GM11168 (cell line): Measurements from ENCODE around the gene EED.

Experiments used
- in situ Hi-C: fragments of 300-500 bp; cut with MboI; formaldehyde crosslinking; loops from one replicate; pipeline ENCODE4 v1.12.0; 2022; ENCODE audit warnings: low sequenced_read_pairs; ENCODE audit not compliant: unreplicated experiment

The EED gene, protein sequence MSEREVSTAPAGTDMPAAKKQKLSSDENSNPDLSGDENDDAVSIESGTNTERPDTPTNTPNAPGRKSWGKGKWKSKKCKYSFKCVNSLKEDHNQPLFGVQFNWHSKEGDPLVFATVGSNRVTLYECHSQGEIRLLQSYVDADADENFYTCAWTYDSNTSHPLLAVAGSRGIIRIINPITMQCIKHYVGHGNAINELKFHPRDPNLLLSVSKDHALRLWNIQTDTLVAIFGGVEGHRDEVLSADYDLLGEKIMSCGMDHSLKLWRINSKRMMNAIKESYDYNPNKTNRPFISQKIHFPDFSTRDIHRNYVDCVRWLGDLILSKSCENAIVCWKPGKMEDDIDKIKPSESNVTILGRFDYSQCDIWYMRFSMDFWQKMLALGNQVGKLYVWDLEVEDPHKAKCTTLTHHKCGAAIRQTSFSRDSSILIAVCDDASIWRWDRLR

DNA sequence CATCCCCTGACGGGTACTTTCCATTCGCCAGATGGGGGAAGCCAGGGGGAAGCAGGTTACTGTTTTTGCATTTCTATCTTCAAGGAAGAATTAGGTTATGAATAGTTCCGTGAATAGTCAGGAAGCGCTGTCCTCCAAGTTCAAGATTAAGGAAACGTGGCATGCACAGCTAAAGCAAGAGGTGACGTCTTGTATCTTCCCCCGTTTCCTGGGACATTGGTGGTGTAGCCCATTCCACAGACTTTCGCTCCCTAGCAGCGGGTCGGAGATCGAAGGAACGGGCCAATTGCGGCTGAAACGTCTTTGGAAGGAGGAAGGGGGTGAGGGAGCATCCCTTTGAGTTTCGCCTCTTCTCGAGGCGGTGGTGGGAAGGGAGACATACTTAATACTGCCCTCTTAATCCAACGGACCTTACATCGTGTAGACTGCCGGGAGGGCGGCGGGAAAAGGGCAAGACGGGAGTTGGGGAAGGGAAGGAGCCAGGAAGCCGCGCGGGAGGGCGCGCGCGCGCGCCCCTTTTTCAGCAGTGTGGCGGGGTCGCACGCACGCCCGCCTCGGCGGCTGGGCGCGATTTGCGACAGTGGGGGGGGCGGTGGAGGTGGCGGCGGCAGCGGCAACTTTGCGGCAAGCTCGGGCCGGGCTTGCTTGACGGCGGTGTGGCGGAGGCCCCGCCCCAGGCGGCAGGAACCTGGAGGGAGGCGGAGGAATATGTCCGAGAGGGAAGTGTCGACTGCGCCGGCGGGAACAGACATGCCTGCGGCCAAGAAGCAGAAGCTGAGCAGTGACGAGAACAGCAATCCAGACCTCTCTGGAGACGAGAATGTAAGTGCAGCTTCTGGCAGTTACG is at the start of gene EED:
Gene EED (plus strand): TSS at position 232 of the 847 bp plus-strand sequence. CDS start 477 bp downstream, at position 709.
- in situ Hi-C loops, result no loop called here

DNA sequence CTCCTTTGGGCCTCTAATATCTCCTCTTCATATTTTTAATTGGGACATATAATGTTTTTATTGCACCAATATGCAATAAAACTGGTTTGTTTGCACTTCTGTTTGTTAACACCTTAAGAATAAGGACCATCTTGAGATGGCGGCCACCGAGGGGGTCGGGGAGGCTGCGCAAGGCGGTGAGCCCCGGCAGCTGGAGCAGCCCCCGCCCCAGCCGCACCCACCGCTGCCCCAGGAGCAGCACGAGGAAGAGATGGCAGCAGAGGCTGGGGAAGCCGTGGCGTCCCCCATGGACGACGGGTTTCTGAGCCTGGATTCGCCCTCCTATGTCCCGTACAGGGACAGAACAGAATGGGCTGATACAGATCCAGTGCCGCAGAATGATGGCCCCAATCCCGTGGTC is 49.6 kb upstream of the EED start:
- in situ Hi-C loops, result loop anchor here (5.0 kb wide), 1 partner anchor 148 kb away; no protein-coding TSS in a partner anchor

DNA sequence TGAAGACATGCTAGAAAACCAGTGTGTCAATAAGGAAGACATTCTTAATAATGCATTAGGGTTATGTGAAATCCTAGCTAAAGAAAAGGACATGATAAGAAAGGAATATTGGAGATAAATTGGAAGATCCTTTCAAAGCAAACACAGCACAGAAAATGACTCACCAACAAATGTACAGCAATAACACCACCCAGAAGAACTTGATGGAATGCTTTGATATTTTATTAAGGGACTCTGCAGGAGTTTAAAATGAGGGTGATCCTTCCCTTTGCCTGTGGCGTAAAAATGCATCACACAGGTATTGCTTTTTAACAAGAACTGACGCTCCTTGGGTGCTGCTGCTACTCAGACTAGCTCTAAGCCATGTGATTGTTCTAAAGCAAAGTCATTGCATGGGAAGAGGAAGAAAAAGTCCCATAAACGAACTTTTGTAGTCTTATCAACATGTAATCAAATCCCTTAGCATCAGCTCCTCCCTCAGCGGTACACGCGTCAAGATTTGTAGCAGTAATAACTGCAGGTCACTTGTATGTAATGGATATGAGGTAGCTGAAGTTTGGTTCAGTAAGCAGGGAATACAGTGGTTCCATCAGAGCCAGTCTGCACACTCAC is 48.4 kb upstream of the EED start:
- in situ Hi-C loops, result no loop called here

DNA sequence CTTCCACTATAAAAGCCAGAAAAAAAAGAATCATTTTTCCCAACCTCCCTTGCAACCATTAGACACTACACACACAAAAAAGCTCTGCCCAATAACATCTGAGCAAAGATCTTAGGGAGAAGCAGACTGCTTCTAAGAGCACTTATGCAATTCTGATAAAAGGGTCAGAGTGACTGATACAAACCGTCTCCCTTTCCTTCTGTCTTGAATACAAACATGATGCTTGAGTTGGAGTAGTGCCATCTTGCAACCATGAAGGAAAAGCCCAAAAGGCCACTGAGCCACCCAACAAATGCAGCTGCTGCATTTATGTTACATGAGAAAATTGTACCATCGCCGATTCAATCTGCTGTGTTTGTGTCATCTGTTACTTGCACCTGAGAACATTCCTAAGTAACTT is 47.6 kb upstream of the EED start:
- in situ Hi-C loops, result no loop called here

DNA sequence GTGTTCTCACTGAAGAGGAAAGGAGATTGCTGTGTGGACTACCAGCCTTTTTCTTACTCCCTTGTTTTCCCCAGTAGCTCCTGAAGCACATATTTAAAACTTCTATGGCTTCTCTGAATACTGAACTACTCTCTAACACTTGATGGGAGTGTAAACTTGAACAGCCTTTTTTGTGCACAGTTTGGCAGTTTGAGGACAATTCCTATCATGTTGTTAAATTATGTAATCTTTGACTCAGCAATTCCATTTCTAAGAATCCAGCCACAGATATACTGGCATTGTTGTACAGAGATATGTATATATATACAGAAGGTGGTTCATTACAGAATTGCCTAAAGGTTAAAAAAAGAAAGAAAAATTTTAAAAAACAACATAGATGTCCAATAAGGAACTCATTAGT is 47.1 kb upstream of the EED start:
- in situ Hi-C loops, result no loop called here

DNA sequence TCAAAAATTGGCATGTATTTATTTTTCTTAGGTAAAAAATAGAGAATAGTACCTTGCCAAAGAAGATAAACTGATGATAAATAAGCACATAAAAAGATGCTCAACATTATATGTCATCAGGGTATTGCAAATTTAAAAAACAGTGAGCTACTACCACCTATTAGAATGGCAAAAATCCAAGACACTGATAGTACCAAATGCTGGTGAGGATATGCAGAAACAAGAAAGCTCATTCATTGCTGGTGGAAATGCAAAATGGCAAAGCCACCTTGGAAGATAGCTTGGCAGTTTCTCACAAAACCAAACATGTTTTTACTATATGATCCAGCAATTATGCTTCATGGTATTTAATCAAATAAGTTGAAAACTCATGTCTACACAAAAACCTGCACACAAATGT is 46.4 kb upstream of the EED start:
- in situ Hi-C loops, result no loop called here

DNA sequence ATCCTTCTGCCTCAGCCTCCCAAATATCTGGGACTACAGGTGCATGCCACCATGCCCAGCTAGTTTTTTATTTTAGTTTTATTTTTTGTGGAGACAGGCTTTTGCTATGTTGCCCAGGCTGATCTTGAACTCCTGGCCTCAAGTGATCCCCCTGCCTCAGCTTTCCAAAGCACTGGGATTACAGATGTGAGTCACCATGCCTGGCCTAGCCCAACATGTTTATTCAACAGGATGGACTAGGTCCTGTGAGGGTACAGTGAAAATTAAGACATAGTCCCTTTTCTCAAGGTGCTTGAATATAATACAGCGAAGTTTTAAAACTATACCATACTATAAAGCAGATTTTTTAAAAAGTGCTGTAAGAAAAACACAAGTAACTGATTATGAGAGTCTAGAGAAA is 45.2 kb upstream of the EED start:
- in situ Hi-C loops, result no loop called here

DNA sequence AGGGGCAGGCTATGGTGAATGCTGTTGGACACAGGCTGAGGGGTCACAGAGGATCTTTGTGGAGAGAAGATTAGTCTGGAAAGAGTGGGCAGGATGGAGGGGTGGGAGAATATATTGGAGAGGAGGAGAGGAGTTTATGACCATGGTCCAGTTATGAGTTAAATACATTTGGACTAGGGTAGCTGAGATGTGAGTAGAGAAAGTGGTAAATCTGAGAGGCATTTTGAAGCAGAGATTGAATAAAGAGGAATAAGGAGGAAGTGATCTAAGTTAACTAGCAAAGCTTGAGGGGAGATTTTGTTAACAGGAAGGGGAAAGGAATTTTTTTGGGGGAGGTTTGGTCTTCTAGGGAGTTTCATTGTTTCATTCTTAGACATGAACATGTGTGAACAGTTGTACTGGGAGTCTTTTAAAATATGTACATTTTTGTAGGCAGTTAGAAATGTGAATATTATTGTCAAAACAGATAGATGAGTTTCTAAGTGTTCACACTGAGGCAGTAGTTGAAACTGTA is 43.1 kb upstream of the EED start:
- in situ Hi-C loops, result no loop called here

DNA sequence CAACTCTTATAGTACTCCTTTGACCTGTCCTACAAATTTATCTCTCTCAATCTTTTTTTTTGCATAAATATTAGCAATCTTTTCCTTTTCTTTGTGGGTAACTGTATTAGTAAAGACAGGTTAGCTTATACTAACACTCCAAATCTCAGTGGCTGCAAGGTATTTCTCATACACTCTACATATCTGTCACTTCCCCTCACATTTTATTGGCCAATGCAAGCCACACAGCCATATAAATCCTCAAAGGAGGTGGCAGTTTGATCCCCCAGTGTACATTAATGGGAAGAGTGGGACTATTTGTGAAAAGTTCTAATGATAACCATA is 42.6 kb upstream of the EED start:
- in situ Hi-C loops, result no loop called here

DNA sequence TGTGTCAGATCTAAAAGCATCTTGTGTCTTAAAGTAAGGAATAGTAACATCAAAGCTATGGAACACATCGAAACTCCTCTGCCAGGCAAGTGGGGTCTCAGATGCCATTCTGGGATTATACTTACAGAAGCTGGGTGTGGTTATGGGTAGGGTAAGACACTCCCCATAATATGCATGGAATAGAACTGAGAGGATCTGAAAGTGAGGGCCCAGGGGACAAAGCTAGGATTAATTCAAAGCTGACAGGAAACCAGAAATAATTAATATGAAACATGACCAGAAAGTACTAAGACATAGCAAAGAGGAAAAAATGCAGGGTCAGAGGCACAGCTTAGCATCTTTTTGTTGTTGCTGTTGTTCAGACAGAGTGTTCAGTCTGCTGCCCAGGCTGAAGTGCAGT is 40.2 kb upstream of the EED start:
- in situ Hi-C loops, result no loop called here

DNA sequence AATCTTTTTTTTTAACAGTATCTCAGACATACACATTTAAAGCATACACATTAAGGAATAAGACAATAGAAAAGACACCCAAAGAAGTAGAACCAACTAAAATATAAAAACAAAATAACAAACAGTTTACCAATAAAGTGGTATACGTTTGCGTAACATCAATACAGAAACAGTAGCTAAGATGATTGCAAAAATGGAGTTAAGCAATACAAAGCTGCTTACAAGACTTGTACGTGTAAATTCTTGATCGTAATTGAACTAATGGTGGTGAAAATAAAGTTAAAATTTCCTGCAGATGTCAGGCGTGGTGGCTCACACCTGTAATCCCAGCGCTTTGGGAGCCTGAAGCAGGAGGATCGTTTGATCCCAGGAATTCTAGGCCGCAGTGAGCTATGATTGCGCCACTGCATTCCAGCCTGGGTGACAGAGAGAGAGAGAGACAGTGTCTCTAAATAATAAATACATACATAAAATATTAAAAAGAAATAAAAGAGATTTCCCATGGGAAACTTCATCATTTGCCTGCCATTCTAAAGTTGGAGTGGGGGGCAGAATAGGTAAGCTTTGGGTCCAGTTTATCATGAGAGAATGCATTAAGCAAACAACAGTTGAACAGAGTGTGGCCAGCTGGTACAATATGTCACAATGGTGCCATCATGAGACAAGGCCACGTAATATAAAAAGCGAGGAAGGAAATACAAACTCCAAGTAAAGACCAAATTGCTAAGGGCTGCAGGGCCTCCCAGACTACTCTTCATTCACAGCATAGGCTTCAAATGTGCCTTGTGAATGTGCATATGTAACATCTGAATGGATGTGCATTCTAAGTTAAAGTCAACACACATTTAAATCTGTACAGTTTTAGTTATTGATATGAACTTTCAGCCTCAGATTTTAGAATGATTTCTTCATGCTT is 38.9 kb upstream of the EED start:
- in situ Hi-C loops, result no loop called here

DNA sequence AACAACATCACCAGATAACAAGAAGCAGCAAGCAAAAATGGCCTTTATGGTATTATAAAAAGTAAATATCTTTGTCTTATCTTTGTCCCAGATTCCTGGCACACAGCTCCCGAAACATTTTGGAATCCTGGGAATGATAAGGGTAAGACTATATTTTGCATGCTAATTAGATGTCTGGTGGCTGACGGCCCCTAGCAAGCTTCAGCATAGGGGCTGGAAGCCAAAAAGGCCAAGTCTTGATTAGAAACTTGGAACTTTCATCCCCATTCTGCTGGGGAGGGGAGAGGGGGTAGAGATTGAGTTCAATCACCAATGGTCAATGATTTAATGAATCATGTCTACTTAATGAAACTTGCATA is 38.2 kb upstream of the EED start:
- in situ Hi-C loops, result no loop called here

DNA sequence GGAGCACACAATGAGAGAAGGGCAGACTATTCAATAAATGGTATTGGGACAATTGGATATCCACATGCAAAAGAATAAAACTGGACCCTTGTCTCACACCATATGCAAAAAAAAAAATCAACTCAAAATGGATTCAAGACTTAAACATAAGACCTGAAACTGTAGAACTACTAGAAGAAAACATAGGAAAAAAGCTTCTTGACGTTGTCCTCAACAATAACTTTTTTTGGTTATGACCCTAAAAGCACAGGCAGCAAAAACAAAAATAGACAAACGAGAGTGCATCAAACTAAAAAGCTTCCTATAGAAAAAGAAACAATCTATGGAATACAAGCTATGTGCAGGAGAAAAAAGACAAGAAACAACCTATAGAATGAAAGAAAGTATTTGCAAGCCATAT is 37.1 kb upstream of the EED start:
- in situ Hi-C loops, result no loop called here

DNA sequence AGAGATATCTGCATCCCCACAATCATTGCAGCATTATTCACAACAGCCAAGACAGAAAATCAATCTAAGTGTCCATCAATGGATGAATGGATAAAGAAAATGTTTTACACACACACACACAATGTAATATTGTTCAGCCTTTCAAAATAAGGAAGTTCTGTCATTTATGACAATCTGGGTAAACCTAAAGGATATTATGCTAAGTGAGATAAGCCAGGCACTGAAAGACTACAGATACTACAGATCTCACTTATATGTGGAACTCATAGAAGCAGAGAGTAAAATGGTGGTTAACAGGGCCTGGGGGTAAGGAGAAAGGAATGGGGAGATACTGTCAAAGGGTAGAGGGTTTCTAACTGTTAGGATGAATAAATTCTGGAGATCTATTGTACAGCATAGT is 36.0 kb upstream of the EED start:
- in situ Hi-C loops, result no loop called here

DNA sequence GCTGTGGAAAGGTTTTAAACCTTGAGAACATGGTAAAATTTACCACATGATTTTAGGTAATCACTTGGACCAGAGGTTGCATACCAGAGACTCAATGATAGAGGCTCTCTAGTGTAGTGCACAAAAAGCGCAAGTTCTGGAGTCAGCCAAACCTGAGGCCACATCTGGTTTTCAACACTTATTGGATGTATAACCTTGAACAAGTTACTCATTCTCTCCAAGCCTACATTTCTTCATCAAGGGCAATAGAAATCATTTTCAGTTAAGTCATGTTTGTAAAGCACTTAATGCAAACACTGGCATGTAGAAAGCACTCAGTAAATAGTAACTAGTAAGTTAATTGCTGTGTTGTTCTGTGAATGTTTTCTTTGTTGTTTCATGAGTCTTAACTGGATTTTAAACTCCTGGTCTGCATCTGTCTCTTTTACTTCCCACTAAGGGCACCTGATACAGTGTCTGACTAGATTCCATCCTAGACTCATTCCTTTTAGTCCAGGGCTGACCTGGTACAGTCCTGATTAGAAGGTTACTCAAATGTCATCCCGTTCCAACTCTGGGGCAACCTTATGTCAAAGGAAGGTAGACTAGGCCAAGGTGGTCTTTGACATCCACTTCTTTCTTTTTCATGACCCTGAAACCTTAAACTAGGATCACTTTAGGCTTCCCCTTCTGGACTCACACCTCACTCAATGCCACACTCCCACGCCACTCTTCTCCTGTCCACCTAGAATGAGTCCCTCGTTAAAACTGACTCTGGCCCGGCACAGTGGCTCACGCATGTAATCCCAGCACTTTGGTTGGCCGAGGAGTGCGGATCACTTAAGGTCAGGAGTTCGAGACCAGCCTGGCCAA is 34.5 kb upstream of the EED start:
- in situ Hi-C loops, result no loop called here

DNA sequence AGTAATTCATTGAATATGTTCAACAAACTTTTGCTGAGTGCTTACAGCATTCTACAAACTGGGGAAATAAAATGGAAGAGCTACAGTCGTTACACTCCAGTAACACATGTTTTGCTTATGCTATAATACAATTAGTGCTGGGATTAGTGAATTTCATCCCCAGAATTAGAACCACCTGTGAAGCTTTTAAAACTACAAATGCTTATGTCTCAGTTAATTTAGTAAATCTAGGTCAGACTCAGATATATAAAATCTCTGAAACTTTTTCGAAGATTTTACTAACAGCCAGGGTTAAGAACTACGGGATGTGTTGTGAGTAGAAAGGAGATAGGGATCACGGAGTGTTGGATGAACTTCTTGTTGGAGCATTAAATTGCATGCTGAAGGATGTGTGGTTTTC is 33.7 kb upstream of the EED start:
- in situ Hi-C loops, result no loop called here

DNA sequence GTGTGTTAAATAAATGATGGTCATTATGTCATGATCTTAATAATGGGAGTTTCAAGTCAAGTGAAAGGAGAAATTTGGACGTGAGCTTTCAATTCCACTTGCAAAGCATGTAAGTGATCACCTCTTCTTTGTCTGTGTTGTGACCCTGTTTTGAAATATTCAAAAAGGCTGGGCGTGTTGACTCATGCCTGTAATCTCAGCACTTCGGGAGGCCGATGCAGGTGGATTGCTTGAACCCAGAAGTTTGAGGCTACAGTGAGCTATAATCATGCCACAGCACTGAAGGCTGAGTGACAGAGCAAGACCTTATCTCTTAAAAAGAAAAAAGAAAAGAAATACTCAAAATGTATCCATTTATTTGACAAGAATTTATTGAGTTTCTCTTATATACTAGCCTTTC is 32.9 kb upstream of the EED start:
- in situ Hi-C loops, result no loop called here

DNA sequence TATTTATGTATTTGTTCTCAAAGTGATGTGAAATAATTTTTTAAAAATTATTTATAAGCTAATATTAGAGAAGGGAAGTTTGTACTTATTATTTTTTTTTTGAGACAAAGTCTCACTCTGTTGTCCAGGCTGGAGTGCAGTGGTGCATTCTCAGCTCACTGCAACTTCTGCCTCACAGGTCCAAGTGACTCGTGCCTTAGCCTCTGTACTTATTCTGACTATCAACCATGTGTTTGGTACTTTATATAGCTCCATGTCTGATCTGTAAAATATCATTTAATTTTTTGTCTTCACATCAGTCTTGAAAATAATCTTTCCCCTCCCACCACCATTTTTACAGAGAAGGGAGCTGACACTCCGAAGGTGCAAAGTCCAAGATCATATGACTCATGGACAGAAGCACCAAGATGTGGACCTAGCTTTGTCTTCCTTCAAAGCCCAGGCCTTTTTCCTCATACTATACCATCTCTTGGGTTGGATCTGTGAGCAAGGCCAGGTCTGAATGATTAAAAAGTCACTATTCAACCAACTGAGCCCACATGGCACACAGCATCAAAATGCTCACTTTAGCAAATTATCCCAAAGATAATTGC is 32.4 kb upstream of the EED start:
- in situ Hi-C loops, result no loop called here

DNA sequence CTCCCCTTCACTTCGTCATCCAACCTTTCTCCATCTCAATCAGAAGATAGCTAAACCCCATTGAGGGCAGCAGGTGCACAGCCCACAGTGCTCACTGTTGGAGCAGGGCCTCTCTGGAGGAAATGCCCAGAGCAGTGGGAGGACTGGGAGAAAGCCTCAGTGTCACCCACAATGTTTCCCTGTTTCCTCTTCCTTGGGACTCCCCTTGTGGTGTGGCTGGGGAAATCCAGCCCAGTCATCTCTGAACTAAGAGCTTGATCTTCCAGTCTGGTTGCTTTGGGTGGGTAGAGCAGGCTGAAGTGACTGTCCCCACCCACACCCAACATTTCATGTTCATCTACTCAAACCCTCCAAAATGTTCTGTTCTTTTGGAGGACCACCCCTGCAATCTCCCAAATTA is 29.8 kb upstream of the EED start:
- in situ Hi-C loops, result no loop called here
